Hepatocyte (in vitro differentiated cells): ENCODE data around the gene ZNF474. TPM values are rescaled to one million over a fixed set of nuclear protein-coding genes. Genes with fewer than 3 reads are reported as not detected.

Experiments
- DNase-seq: peaks from one replicate; pipeline ENCODE4 v3.0.0-alpha.2; 2016; ENCODE audit warnings: low spot score
- H2AFZ ChIP-seq: fragments of 200-600 bp; sonication (generic); 2 replicates; pipeline ENCODE4 v1.6.0; 2016; ENCODE audit warnings: antibody characterized with exemption, mild to moderate bottlenecking
- H3K27ac ChIP-seq: fragments of 200-600 bp; sonication (generic); 2 replicates; pipeline ENCODE4 v1.5.1; 2016; ENCODE audit warnings: mild to moderate bottlenecking
- H3K27me3 ChIP-seq: fragments of 200-600 bp; sonication (generic); 2 replicates; pipeline ENCODE4 v1.6.1; 2016
- H3K36me3 ChIP-seq: fragments of 200-600 bp; sonication (generic); replicated peaks from 2 replicates; pipeline ENCODE4 v1.5.1; 2016; ENCODE audit warnings: low read depth; ENCODE audit not compliant: insufficient read depth
- H3K4me1 ChIP-seq: fragments of 200-600 bp; sonication (generic); 2 replicates; pipeline ENCODE4 v1.5.1; 2016; ENCODE audit warnings: mild to moderate bottlenecking, moderate library complexity; ENCODE audit not compliant: insufficient read depth
- H3K4me2 ChIP-seq: fragments of 200-600 bp; sonication (generic); 2 replicates; pipeline ENCODE4 v1.6.0; 2016
- H3K4me3 ChIP-seq: fragments of 200-600 bp; sonication (generic); 2 replicates; pipeline ENCODE4 v1.5.1; 2016; ENCODE audit warnings: mild to moderate bottlenecking
- H3K79me2 ChIP-seq: fragments of 200-600 bp; sonication (generic); 2 replicates; pipeline ENCODE4 v1.6.0; 2017; ENCODE audit warnings: mild to moderate bottlenecking
- H3K9me2 ChIP-seq: fragments of 200-600 bp; sonication (generic); replicated peaks from 2 replicates; pipeline ENCODE4 v1.6.0; 2017; ENCODE audit warnings: mild to moderate bottlenecking; ENCODE audit not compliant: insufficient read depth
- H3K9me3 ChIP-seq: fragments of 200-600 bp; sonication (generic); 2 replicates; pipeline ENCODE4 v1.5.1; 2016; ENCODE audit warnings: low read depth, mild to moderate bottlenecking
- H4K20me1 ChIP-seq: fragments of 200-600 bp; sonication (generic); 2 replicates; pipeline ENCODE4 v1.6.0; 2016; ENCODE audit warnings: mild to moderate bottlenecking; ENCODE audit not compliant: insufficient read depth, poor library complexity, severe bottlenecking
- EZH2 ChIP-seq: fragments of 200-600 bp; sonication (generic); IDR thresholded peaks from 2 replicates; pipeline ENCODE4 v1.6.1; 2016; ENCODE audit warnings: antibody characterized with exemption, mild to moderate bottlenecking, borderline replicate concordance
- EZH2phosphoT487 ChIP-seq: fragments of 200-600 bp; sonication (generic); IDR thresholded peaks from one replicate; pipeline ENCODE4 v1.6.1; 2018; ENCODE audit warnings: antibody characterized with exemption, mild to moderate bottlenecking, low read depth, moderate library complexity; ENCODE audit not compliant: unreplicated experiment, severe bottlenecking
- WGBS: methylation state at CpG from one replicate; pipeline ENCODE4 v1.1.6; 2016; ENCODE audit warnings: low lambda C conversion rate; ENCODE audit errors: missing lambda C conversion rate; 5-methylcytosine and 5-hydroxymethylcytosine counted together
- polyA plus RNA-seq: library from polyadenylated mRNA; unstranded; fragments of >200 nt; fragmentation: Nextera tagmentation; extraction: Ambion mirVana; gene quantifications from 2 replicates; pipeline ENCODE4 v1.2.1, GENCODE V29; 2016
- total RNA-seq: library from RNA; depleted of rRNA; stranded (reverse); fragments of >200 nt; gene quantifications from 2 replicates; pipeline ENCODE4 v1.2.3, GENCODE V29; 2014
- TF ChIP-seq, protein P1 (sequence below): fragments of 200-600 bp; sonication (generic); IDR thresholded peaks from 2 replicates; pipeline ENCODE4 v1.5.1; 2016; ENCODE audit warnings: antibody characterized with exemption, mild to moderate bottlenecking; ENCODE audit not compliant: poor library complexity

The ZNF474 gene
- total and polyA plus RNA-seq, 2 experiments from 2014 or later, result 0.43 to 2.8 TPM

DNA sequence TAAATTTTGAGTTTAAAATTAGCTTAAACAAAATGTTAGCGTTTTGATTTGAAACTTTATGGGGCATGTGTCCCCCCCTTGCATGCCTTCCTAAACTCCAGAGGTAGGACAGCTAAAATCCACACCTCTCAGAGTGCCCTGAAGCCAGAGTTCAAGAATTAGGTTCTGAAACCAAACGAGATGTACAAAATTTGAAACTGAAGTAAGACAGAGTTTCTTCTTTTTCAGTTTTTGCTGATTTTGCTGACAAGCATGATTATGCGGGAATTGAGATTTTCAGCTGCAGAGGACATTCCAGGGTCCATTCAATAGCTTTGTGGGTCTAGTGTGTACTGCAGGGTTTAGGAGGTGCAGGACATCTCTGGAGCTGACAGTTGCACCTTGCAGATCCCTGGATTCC, 34.2 kb upstream of the ZNF474 start:
- Histone ChIP-seq H3K27ac (no peak overlapping the region), H3K4me2 (no peak overlapping the region), H3K4me3 (no peak overlapping the region), H3K9me2 (no peaks in the 10 kb centered on the region), H4K20me1 (no peaks in the 10 kb centered on the region), H3K27me3 (no peaks in the 10 kb centered on the region), H3K4me1 (no peaks in the 10 kb centered on the region), H2AFZ (no peak overlapping the region), H3K36me3 (no peaks in the 10 kb centered on the region), H3K9me3 (no peaks in the 10 kb centered on the region), H3K79me2 (no peaks in the 10 kb centered on the region)
- DNase-seq, result no peak
- TF ChIP-seq EZH2, result no peak
- TF ChIP-seq EZH2phosphoT487, result no peak
- TF ChIP-seq, protein P1, sequence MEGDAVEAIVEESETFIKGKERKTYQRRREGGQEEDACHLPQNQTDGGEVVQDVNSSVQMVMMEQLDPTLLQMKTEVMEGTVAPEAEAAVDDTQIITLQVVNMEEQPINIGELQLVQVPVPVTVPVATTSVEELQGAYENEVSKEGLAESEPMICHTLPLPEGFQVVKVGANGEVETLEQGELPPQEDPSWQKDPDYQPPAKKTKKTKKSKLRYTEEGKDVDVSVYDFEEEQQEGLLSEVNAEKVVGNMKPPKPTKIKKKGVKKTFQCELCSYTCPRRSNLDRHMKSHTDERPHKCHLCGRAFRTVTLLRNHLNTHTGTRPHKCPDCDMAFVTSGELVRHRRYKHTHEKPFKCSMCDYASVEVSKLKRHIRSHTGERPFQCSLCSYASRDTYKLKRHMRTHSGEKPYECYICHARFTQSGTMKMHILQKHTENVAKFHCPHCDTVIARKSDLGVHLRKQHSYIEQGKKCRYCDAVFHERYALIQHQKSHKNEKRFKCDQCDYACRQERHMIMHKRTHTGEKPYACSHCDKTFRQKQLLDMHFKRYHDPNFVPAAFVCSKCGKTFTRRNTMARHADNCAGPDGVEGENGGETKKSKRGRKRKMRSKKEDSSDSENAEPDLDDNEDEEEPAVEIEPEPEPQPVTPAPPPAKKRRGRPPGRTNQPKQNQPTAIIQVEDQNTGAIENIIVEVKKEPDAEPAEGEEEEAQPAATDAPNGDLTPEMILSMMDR, result no peak
- WGBS, result 86% methylated on average over 3 of the region's 3 CpGs

DNA sequence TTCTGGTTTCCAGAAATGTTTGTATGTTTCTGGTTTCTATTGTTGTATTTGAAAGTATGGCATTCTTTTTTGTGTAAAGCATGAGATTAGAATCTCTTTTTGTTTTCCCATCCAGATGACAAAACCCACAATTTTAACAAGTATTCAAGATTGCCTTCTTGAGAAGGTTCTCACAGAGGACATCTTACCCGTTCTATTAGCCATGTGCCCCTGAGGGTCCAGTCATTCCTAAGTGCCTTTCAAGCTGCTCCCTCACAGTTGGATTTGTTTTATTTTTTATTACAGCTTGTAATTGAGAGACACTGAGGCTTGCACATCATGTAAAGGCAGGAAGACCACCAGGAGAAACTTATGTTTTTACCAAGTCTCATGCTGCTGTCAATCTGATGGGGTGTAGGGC, 32.0 kb upstream of the ZNF474 start:
- WGBS, result 59% methylated on average over 1 of the region's 1 CpG
- Histone ChIP-seq H3K4me3 (no peak overlapping the region), H3K36me3 (no peaks in the 10 kb centered on the region), H3K27me3 (no peaks in the 10 kb centered on the region), H3K4me1 (no peaks in the 10 kb centered on the region), H3K9me3 (no peaks in the 10 kb centered on the region), H2AFZ (no peak overlapping the region), H3K79me2 (no peaks in the 10 kb centered on the region), H3K4me2 (no peak overlapping the region), H3K9me2 (no peaks in the 10 kb centered on the region), H3K27ac (no peak overlapping the region), H4K20me1 (no peaks in the 10 kb centered on the region)
- TF ChIP-seq EZH2phosphoT487, result no peak
- TF ChIP-seq EZH2, result no peak
- TF ChIP-seq, protein P1, result no peak
- no peak for DNase-seq

- H3K27ac ChIP-seq, result no peak overlapping the region
Observed at GRCh38 chr5:122099060-122099790, 30.1 kb upstream of the ZNF474 start.

More at GRCh38 chr5:122099060-122099790, 30.1 kb upstream of the ZNF474 start:
- no peaks in the 10 kb centered on the region for H3K79me2 ChIP-seq
- no peaks in the 10 kb centered on the region for H3K9me3 ChIP-seq
- H2AFZ ChIP-seq, result no peak overlapping the region
- no peaks in the 10 kb centered on the region for H3K4me1 ChIP-seq
- peak; percentile 45 for DNase-seq
- no peaks in the 10 kb centered on the region for H3K36me3 ChIP-seq
- H3K9me2 ChIP-seq, result no peaks in the 10 kb centered on the region
- WGBS, result 65% methylated on average over 6 of the region's 6 CpGs
- no peak overlapping the region for H3K4me2 ChIP-seq
- H3K27me3 ChIP-seq, result no peaks in the 10 kb centered on the region
- no peak overlapping the region for H3K4me3 ChIP-seq
- H4K20me1 ChIP-seq, result no peaks in the 10 kb centered on the region
- TF ChIP-seq EZH2phosphoT487 (no peak), EZH2 (no peak)
- TF ChIP-seq, protein P1, result no peak
